KMS-11 (cell line): ENCODE measurements around the gene RPTOR.

Experiments
- H2AFZ ChIP-seq: fragments of 200-600 bp; sonication (generic); 2 replicates; pipeline ENCODE4 v1.6.1; 2016; ENCODE audit warnings: antibody characterized with exemption, mixed run types, low read depth
- H3K27ac ChIP-seq: fragments of 200-600 bp; sonication (generic); 2 replicates; pipeline ENCODE4 v1.6.1; 2016; ENCODE audit warnings: mild to moderate bottlenecking, mixed run types
- H3K27me3 ChIP-seq: fragments of 200-600 bp; sonication (generic); 2 replicates; pipeline ENCODE4 v1.6.1; 2017; ENCODE audit warnings: mild to moderate bottlenecking, low read depth, mixed run types, moderate library complexity; ENCODE audit not compliant: insufficient read depth
- H3K36me3 ChIP-seq: fragments of 200-600 bp; sonication (generic); 2 replicates; pipeline ENCODE4 v1.6.1; 2017; ENCODE audit warnings: mild to moderate bottlenecking, mixed run types; ENCODE audit not compliant: insufficient read depth
- H3K4me1 ChIP-seq: fragments of 200-600 bp; sonication (generic); 2 replicates; pipeline ENCODE4 v1.6.1; 2016; ENCODE audit warnings: mild to moderate bottlenecking, low read depth, mixed run types; ENCODE audit not compliant: poor library complexity, severe bottlenecking
- H3K4me2 ChIP-seq: fragments of 200-600 bp; sonication (generic); 2 replicates; pipeline ENCODE4 v1.7.0; 2016; ENCODE audit warnings: mild to moderate bottlenecking, mixed run types
- H3K4me3 ChIP-seq: fragments of 200-600 bp; sonication (generic); IDR thresholded peaks from 2 replicates; pipeline ENCODE4 v1.6.1; 2017; ENCODE audit warnings: low read depth, low read length, mixed read lengths; ENCODE audit not compliant: insufficient read depth
- H3K79me2 ChIP-seq: fragments of 200-600 bp; sonication (generic); 2 replicates; pipeline ENCODE4 v1.6.1; 2016; ENCODE audit warnings: low read depth, mixed run types; ENCODE audit not compliant: insufficient read depth
- H3K9ac ChIP-seq: fragments of 200-600 bp; sonication (generic); 2 replicates; pipeline ENCODE4 v1.6.1; 2016; ENCODE audit warnings: mild to moderate bottlenecking, mixed run types
- H4K20me1 ChIP-seq: fragments of 200-600 bp; sonication (generic); 2 replicates; pipeline ENCODE4 v1.6.1; 2016; ENCODE audit warnings: mild to moderate bottlenecking, mixed run types; ENCODE audit not compliant: insufficient read depth
- CTCF ChIP-seq: fragments of 200-600 bp; sonication (generic); conservative IDR thresholded peaks from 2 replicates; pipeline ENCODE4 v1.6.1; 2017; ENCODE audit warnings: low read depth, mild to moderate bottlenecking, antibody characterized with exemption, low read length, moderate library complexity, mixed read lengths

RPTOR gene

GRCh38 chr17:80646328-80646727 lies 101.7 kb downstream of the RPTOR start:
- H3K79me2 ChIP-seq = peaks cover 4% of the 10 kb centered on the region; the same call in 1 of the 2 replicates
- H4K20me1 ChIP-seq = no peaks in the 10 kb centered on the region
- peaks cover 11% of the 10 kb centered on the region for H3K4me1 ChIP-seq
- H3K36me3 ChIP-seq = no peaks in the 10 kb centered on the region
- no peak overlapping the region for H3K9ac ChIP-seq
- no peak for TF ChIP-seq CTCF
- H3K4me3 ChIP-seq = no peak overlapping the region
- H3K27ac ChIP-seq = no peak overlapping the region
- H3K27me3 ChIP-seq = no peaks in the 10 kb centered on the region
- H2AFZ ChIP-seq = no peak overlapping the region
- no peak overlapping the region for H3K4me2 ChIP-seq

GRCh38 chr17:80647746-80648145 lies 103.1 kb downstream of the RPTOR start:
- no peak overlapping the region for H2AFZ ChIP-seq
- H3K27ac ChIP-seq = no peak overlapping the region
- H3K79me2 ChIP-seq = no peaks in the 10 kb centered on the region; the same call in 1 of the 2 replicates
- no peaks in the 10 kb centered on the region for H3K36me3 ChIP-seq
- peaks cover 11% of the 10 kb centered on the region for H3K4me1 ChIP-seq
- H3K9ac ChIP-seq = no peak overlapping the region
- no peak for TF ChIP-seq CTCF
- H3K4me2 ChIP-seq = no peak overlapping the region
- H4K20me1 ChIP-seq = no peaks in the 10 kb centered on the region
- H3K4me3 ChIP-seq = no peak overlapping the region
- no peaks in the 10 kb centered on the region for H3K27me3 ChIP-seq

- Histone ChIP-seq H4K20me1 (no peaks in the 10 kb centered on the region), H3K27ac (no peak overlapping the region), H3K27me3 (no peaks in the 10 kb centered on the region), H3K79me2 (no peaks in the 10 kb centered on the region; the same call in 1 of the 2 replicates), H3K4me1 (peaks cover 11% of the 10 kb centered on the region), H3K4me3 (no peak overlapping the region), H3K9ac (no peak overlapping the region), H3K4me2 (no peak overlapping the region), H3K36me3 (no peaks in the 10 kb centered on the region), H2AFZ (no peak overlapping the region)
- no peak for TF ChIP-seq CTCF
These were observed 104.6 kb downstream of the RPTOR start for GRCh38 chr17:80649200-80649644.

GRCh38 chr17:80649672-80650330 lies 105.2 kb downstream of the RPTOR start:
- Histone ChIP-seq H3K27ac (no peak overlapping the region), H3K4me3 (no peak overlapping the region), H3K4me2 (no peak overlapping the region), H3K4me1 (peaks cover 11% of the 10 kb centered on the region), H3K79me2 (no peaks in the 10 kb centered on the region; the same call in 1 of the 2 replicates), H3K9ac (no peak overlapping the region), H3K27me3 (no peaks in the 10 kb centered on the region), H3K36me3 (no peaks in the 10 kb centered on the region), H4K20me1 (no peaks in the 10 kb centered on the region), H2AFZ (no peak overlapping the region)
- peak; percentile 44; the same call in 1 of the 2 replicates for TF ChIP-seq CTCF
